Measurements from ENCODE around the gene NCF4. TPM values are rescaled to one million over a fixed set of nuclear protein-coding genes. Genes with fewer than 3 reads are reported as not detected.

NCF4 gene
- total and polyA plus RNA-seq, 2 of the 4 experiments (the other 2 are of a cell fraction): not detected

DNA sequence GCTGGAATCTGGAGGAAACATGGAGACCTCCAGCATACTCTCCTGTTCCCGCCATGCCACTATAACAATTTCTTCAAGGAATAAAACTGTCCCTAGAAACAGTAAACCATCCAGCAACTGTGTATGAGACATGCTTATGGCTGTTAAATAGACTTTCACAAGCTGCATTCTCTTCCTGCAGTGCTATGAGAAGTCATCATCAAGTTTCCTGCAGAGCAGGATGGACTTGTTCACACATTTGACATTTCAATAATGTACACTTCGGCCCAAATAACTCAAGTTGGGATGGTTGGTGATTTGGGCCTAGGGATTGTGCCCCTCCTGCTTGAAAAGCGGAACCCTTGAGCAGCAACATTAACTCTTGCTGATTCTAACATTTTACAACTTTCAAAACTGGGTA is 32.5 kb downstream of the NCF4 start:
- ATAC-seq (ENCODE audit: low read depth) (no peak), DNase-seq (no peak)
- dilution Hi-C loops (cut with HindIII; ENCODE audit: low sequenced_read_pairs, unreplicated experiment) (no loop called here), in situ Hi-C loops (cut with MboI; ENCODE audit: low sequenced_read_pairs) (no loop called here), intact Hi-C loops (cut with micrococcal nuclease) (no loop called here)
- Histone ChIP-seq H3K9ac (ENCODE audit: low read depth, low read length) (no peak overlapping the region), H4K20me1 (ENCODE audit: insufficient read depth, low read length) (no peaks in the 10 kb centered on the region), H3K9me1 (ENCODE audit: insufficient read depth, low read length) (no peaks in the 10 kb centered on the region), H3K79me1 (ENCODE audit: low read depth in 1 of 2, low read length in 2 of 2) (no peaks in the 10 kb centered on the region), H4K8ac (ENCODE audit: low read depth in 2 of 2, low read length in 2 of 2) (no peak overlapping the region), H2BK5ac (ENCODE audit: low read depth, low read length, poor library complexity, severe bottlenecking) (no peak overlapping the region), H4K91ac (ENCODE audit: insufficient read depth, low read depth, low read length) (no peak overlapping the region), H2AFZ (replicated peaks; ENCODE audit: low read length, poor library complexity) (no peak overlapping the region), H3K56ac (ENCODE audit: extremely low read depth, insufficient read depth, low read length) (no peak overlapping the region), H3K27ac (ENCODE audit: insufficient read depth, low read length) (no peak overlapping the region), H2BK120ac (ENCODE audit: low read depth, low read length) (no peak overlapping the region), H3K14ac (replicated peaks; ENCODE audit: low read depth, low read length) (no peak overlapping the region), H3K23ac (ENCODE audit: low read depth, low read length) (no peak overlapping the region), H3K4me3 (ENCODE audit: insufficient read depth, low read depth, low read length) (no peak overlapping the region), H4K5ac (ENCODE audit: low read depth, low read length) (no peak overlapping the region), H3K27me3 (ENCODE audit: control insufficient read depth, insufficient read depth, low read length) (peaks cover 12% of the 10 kb centered on the region), H2AK5ac (ENCODE audit: low read depth, low read length) (no peak overlapping the region), H3K4me1 (ENCODE audit: control insufficient read depth, insufficient read depth, low read length) (no peaks in the 10 kb centered on the region), H2BK15ac (ENCODE audit: low read depth, low read length) (no peak overlapping the region), H3K4ac (ENCODE audit: low read depth, low read length) (no peak overlapping the region), H2AK9ac (replicated peaks; ENCODE audit: low read depth, low read length, poor library complexity) (no peak overlapping the region), H3K9me3 (ENCODE audit: control insufficient read depth, insufficient read depth, low read length) (no peaks in the 10 kb centered on the region), H3K36me3 (ENCODE audit: control insufficient read depth, insufficient read depth, low read length) (no peaks in the 10 kb centered on the region), H3K4me2 (ENCODE audit: low read depth, low read length) (no peak overlapping the region), H3K18ac (ENCODE audit: low read depth, low read length) (no peak overlapping the region), H2BK20ac (ENCODE audit: low read depth, low read length) (no peak overlapping the region)
- ChIA-PET CTCF (no interaction called here), POLR2A (ENCODE audit: unreplicated experiment) (no interaction called here)
- TF ChIP-seq MAFK (IDR thresholded peaks at IDR 0.05; ENCODE audit: low read depth, low read length) (no peak), POLR2A (IDR thresholded peaks at IDR 0.05; ENCODE audit: low read depth, low read length) (no peak), CHD1 (IDR thresholded peaks at IDR 0.05; ENCODE audit: low read depth, low read length) (no peak), MXI1 (IDR thresholded peaks at IDR 0.05; ENCODE audit: borderline replicate concordance, low read depth, low read length) (no peak), RFX5 (IDR thresholded peaks at IDR 0.05; ENCODE audit: low read depth, low read length) (no peak), RCOR1 (IDR thresholded peaks at IDR 0.05; ENCODE audit: insufficient replicate concordance, low read length) (no peak), FOS (IDR thresholded peaks at IDR 0.05; ENCODE audit: low read depth, low read length) (no peak), CEBPB (IDR thresholded peaks at IDR 0.05; ENCODE audit: low read depth, low read length) (no peak), MAZ (IDR thresholded peaks at IDR 0.05; ENCODE audit: borderline replicate concordance, low read depth, low read length) (no peak)
- no CpG with 5 or more reads among the region's 3 CpGs for WGBS, 2 experiments (ENCODE audit: extremely low coverage in 2 of 2, insufficient read length in 1 of 2)
- no TSS peak for BruUV-seq (replicated peaks)

All from IMR-90 (cell line).